Loucy (cell line): Measurements from ENCODE around the gene TCOF1.

Experiments used
- H2AFZ ChIP-seq: fragments of 200-600 bp; sonication (generic); 2 replicates; pipeline ENCODE4 v1.6.0; 2016; ENCODE audit warnings: antibody characterized with exemption, mild to moderate bottlenecking, low read length, moderate library complexity
- H3F3A ChIP-seq: fragments of 200-600 bp; 2 replicates; pipeline ENCODE4 v1.6.0; 2016; ENCODE audit warnings: antibody characterized with exemption, low read depth, mild to moderate bottlenecking
- H3K27me3 ChIP-seq: fragments of 200-600 bp; sonication (generic); 2 replicates; pipeline ENCODE4 v1.6.1; 2014; ENCODE audit warnings: low read length, mild to moderate bottlenecking; ENCODE audit not compliant: insufficient read depth, poor library complexity, severe bottlenecking
- H3K36me3 ChIP-seq: fragments of 200-600 bp; sonication (generic); 2 replicates; pipeline ENCODE4 v1.6.1; 2016; ENCODE audit warnings: low read length; ENCODE audit not compliant: insufficient read depth
- H3K4me1 ChIP-seq: fragments of 200-600 bp; sonication (generic); 2 replicates; pipeline ENCODE4 v1.5.1; 2014; ENCODE audit warnings: low read length, mild to moderate bottlenecking; ENCODE audit not compliant: insufficient read depth, poor library complexity, severe bottlenecking
- H3K4me2 ChIP-seq: fragments of 200-600 bp; sonication (generic); 2 replicates; pipeline ENCODE4 v1.6.0; 2014; ENCODE audit warnings: antibody characterized with exemption, low read length, low read depth, mild to moderate bottlenecking; ENCODE audit not compliant: poor library complexity, severe bottlenecking
- H3K4me3 ChIP-seq: fragments of 200-600 bp; sonication (generic); 2 replicates; pipeline ENCODE4 v1.5.1; 2014; ENCODE audit warnings: low read length, mild to moderate bottlenecking, mixed read lengths; ENCODE audit not compliant: poor library complexity, severe bottlenecking
- H3K79me2 ChIP-seq: fragments of 200-600 bp; sonication (generic); 2 replicates; pipeline ENCODE4 v1.6.1; 2014; ENCODE audit warnings: low read length; ENCODE audit not compliant: insufficient read depth
- H3K9ac ChIP-seq: fragments of 200-600 bp; sonication (generic); 2 replicates; pipeline ENCODE4 v1.6.0; 2014; ENCODE audit warnings: mild to moderate bottlenecking, low read depth, low read length, moderate library complexity; ENCODE audit not compliant: poor library complexity, severe bottlenecking
- H3K9me2 ChIP-seq: fragments of 200-600 bp; sonication (generic); replicated peaks from 2 replicates; pipeline ENCODE4 v1.6.1; 2016; ENCODE audit warnings: low read depth, low read length, mixed read lengths
- H3K9me3 ChIP-seq: fragments of 200-600 bp; sonication (generic); 2 replicates; pipeline ENCODE4 v1.6.1; 2014; ENCODE audit warnings: mild to moderate bottlenecking, antibody characterized with exemption, low read length, low read depth; ENCODE audit not compliant: insufficient read depth
- H4K20me1 ChIP-seq: fragments of 200-600 bp; sonication (generic); 2 replicates; pipeline ENCODE4 v1.6.0; 2014; ENCODE audit warnings: antibody characterized with exemption, low read length, mild to moderate bottlenecking; ENCODE audit not compliant: insufficient read depth, poor library complexity, severe bottlenecking
- CTCF ChIP-seq: fragments of 200-600 bp; sonication (generic); conservative IDR thresholded peaks from 2 replicates; pipeline ENCODE4 v1.5.1; 2014; ENCODE audit warnings: mild to moderate bottlenecking, antibody characterized with exemption, low read length
- EZH2phosphoT487 ChIP-seq: fragments of 200-600 bp; IDR thresholded peaks from 2 replicates; pipeline ENCODE4 v1.6.1; 2018; ENCODE audit warnings: antibody characterized with exemption, mild to moderate bottlenecking, moderate library complexity, borderline replicate concordance

TCOF1 gene

GRCh38 chr5:150313501-150313900 lies 44.0 kb upstream of the TCOF1 start:
- no peak for TF ChIP-seq CTCF
- no peak for TF ChIP-seq EZH2phosphoT487
- no peaks in the 10 kb centered on the region for H3K27me3 ChIP-seq
- no peak overlapping the region for H2AFZ ChIP-seq
- H3K9ac ChIP-seq = no peak overlapping the region
- no peaks in the 10 kb centered on the region for H4K20me1 ChIP-seq
- H3K9me2 ChIP-seq = no peaks in the 10 kb centered on the region
- H3K9me3 ChIP-seq = no peaks in the 10 kb centered on the region
- no peaks in the 10 kb centered on the region for H3K36me3 ChIP-seq
- H3K4me2 ChIP-seq = no peak overlapping the region
- no peaks in the 10 kb centered on the region for H3K4me1 ChIP-seq
- no peaks in the 10 kb centered on the region for H3K79me2 ChIP-seq
- no peaks in the 10 kb centered on the region for H3F3A ChIP-seq
- H3K4me3 ChIP-seq = no peak overlapping the region

DNA sequence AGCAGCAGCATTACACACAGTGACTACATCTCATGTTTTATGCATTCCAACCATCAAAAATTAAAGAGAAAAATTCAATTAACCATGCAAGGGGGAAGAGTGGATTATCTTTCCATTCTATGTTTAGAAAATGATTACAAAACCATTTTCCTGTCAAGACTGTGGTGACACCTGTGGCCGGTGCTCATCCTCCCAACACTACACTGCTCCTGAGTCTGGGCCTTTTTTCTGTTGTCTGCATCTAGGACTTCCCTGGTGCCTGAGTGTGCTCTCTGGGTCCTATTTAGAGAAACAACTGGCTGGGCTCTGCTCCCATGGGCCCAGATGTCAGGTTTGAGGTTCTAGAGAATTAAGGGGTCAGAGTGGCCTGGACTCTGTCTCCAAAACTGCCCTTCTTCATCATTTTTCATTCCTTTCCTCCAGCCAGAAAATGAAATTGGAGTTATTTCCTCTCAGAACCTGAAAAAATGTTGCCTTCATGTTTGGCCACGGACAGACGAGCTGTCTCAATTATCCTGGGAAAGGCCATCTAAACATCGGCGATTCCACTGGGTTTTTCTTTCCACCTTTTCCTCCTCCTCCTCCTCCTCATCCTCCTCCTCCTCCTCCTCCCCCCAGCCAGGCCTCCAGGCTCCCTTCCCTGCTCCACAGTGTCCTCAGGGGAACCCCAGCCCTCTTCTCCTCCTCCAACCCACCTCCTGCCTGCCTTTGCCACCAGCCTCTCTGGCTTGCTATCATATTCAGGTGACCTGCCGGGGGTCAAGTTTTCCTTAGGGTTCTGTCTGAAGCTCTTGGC lies 43.4 kb upstream of the TCOF1 start:
- Histone ChIP-seq H3K79me2 (no peaks in the 10 kb centered on the region), H3K9me2 (no peaks in the 10 kb centered on the region), H3K4me1 (no peaks in the 10 kb centered on the region), H3K9ac (no peak overlapping the region), H2AFZ (no peak overlapping the region), H3F3A (no peaks in the 10 kb centered on the region), H3K27me3 (no peaks in the 10 kb centered on the region), H4K20me1 (no peaks in the 10 kb centered on the region), H3K4me2 (no peak overlapping the region), H3K36me3 (no peaks in the 10 kb centered on the region), H3K4me3 (no peak overlapping the region), H3K9me3 (no peaks in the 10 kb centered on the region)
- TF ChIP-seq CTCF = no peak
- no peak for TF ChIP-seq EZH2phosphoT487

DNA sequence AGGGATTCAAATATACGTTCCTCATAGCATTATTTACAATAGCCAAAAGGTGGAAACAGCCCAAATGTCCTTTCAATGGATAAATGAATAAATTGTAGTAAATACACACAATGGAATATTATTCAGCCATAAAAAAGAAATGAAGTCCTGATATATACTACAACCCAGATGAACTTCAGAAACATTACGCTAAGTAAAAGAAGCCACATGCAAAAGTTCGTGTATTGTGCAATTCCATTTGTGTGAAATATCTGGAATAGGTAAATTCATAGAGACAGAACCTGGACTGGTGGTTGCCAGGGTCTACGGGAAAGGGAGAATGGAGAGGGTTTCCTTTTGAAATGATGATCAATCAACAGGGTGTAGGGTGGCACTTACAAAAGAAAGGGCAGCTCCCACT lies 42.3 kb upstream of the TCOF1 start:
- no peak overlapping the region for H3K4me2 ChIP-seq
- H2AFZ ChIP-seq = no peak overlapping the region
- no peaks in the 10 kb centered on the region for H3K9me3 ChIP-seq
- no peaks in the 10 kb centered on the region for H3K36me3 ChIP-seq
- H3K79me2 ChIP-seq = no peaks in the 10 kb centered on the region
- H4K20me1 ChIP-seq = no peaks in the 10 kb centered on the region
- TF ChIP-seq EZH2phosphoT487 = no peak
- no peak for TF ChIP-seq CTCF
- no peaks in the 10 kb centered on the region for H3K27me3 ChIP-seq
- H3F3A ChIP-seq = no peaks in the 10 kb centered on the region
- no peaks in the 10 kb centered on the region for H3K9me2 ChIP-seq
- H3K4me3 ChIP-seq = no peak overlapping the region
- H3K4me1 ChIP-seq = no peaks in the 10 kb centered on the region
- H3K9ac ChIP-seq = no peak overlapping the region
